HepG2 (cell line): ENCODE data around the gene ZBTB18. TPM values are rescaled to one million over a fixed set of nuclear protein-coding genes. Genes with fewer than 3 reads are reported as not detected.

Experiments used
- ATAC-seq: fragments of 200-7000 bp; cut with Tn5 transposase; 3 replicates; pipeline ENCODE4 v1.9.1; 2020; ENCODE audit warnings: mild to moderate bottlenecking, moderate library complexity
- BruUV-seq: library from RNA; stranded (reverse); fragments of 400-500 nt; replicated peaks from 2 replicates; lab custom pipeline; 2021; lab: Mats Ljungman, UMichigan
- CTCF ChIA-PET: fragments of 300-600 bp; formaldehyde crosslinking; extraction: SDS; loops from one replicate; lab custom pipeline; 2021; ENCODE audit warnings: low total read pairs, inconsistent platforms, low intra/inter-chr PET ratio; lab: Yijun Ruan, JAX
- POLR2A ChIA-PET: fragments of 350-600 bp; sonication (Branson Sonifier 250); formaldehyde crosslinking; loops from one replicate; lab custom pipeline; 2020; ENCODE audit warnings: antibody characterized with exemption, inconsistent platforms; lab: Yijun Ruan, JAX
- DNase-seq: peaks from one replicate; pipeline ENCODE4 v3.0.0-alpha.2; 2015; ENCODE audit warnings: low spot score
- FAIRE-seq: peaks from 3 replicates; lab custom pipeline; 2011; peaks lifted over from hg19 to GRCh38; lab: Jason Lieb, UNC
- H2AFZ ChIP-seq: one replicate; pipeline ENCODE4 v1.6.1; 2011; ENCODE audit warnings: low read length, inconsistent platforms
- H3K27ac ChIP-seq: fragments of 300-600 bp; 3 replicates; pipeline ENCODE4 v1.8.0; 2011; ENCODE audit warnings: mixed run types, mild to moderate bottlenecking, mixed read lengths, low read length, inconsistent platforms; ENCODE audit not compliant: insufficient read depth; ENCODE audit errors: extremely low read length
- H3K27me3 ChIP-seq, 2 experiments: fragments of 200-600 bp in 1 of 2; 2 replicates in 1 of 2; 3 replicates in 1 of 2; pipeline versions ENCODE4 v1.6.0 to v1.8.0; 2011; ENCODE audit warnings: low read length in 2 of 2, mild to moderate bottlenecking in 2 of 2, moderate library complexity in 2 of 2, inconsistent platforms in 1 of 2; ENCODE audit not compliant: insufficient read depth in 2 of 2, control insufficient read depth in 1 of 2
- H3K36me3 ChIP-seq, 2 experiments: fragments of 200-600 bp in 1 of 2; replicated peaks in 1 of 2; 2 replicates in 1 of 2; 3 replicates in 1 of 2; pipeline versions ENCODE4 v1.5.1 to v1.8.0; 2011; ENCODE audit warnings: low read length in 2 of 2, inconsistent platforms in 1 of 2; ENCODE audit not compliant: insufficient read depth in 2 of 2, control insufficient read depth in 1 of 2
- H3K4me1 ChIP-seq: 2 replicates; pipeline ENCODE4 v1.5.1; 2012; ENCODE audit warnings: low read length, inconsistent platforms; ENCODE audit not compliant: insufficient read depth
- H3K4me2 ChIP-seq: 2 replicates; pipeline ENCODE4 v1.6.0; 2011; ENCODE audit warnings: low read depth, low read length, inconsistent platforms
- H3K4me3 ChIP-seq, 3 experiments: fragments of 200-600 bp in 1 of 3; sonication (generic), shearing (Covaris generic) in 1 of 3; replicated peaks in 1 of 3; 2 replicates each; pipeline ENCODE4 v1.5.1; 2011 to 2016; ENCODE audit warnings: low read length in 3 of 3, inconsistent platforms in 2 of 3, low read depth in 2 of 3, mild to moderate bottlenecking in 2 of 3, control low read depth in 1 of 3, mixed read lengths in 1 of 3; ENCODE audit not compliant: insufficient read depth in 1 of 3
- H3K79me2 ChIP-seq: one replicate; pipeline ENCODE4 v1.6.1; 2011; ENCODE audit warnings: low read length, inconsistent platforms; ENCODE audit not compliant: insufficient read depth
- H3K9ac ChIP-seq: 2 replicates; pipeline ENCODE4 v1.6.0; 2011; ENCODE audit warnings: mild to moderate bottlenecking, low read depth, low read length, inconsistent platforms; ENCODE audit not compliant: insufficient read depth
- H3K9me3 ChIP-seq: 2 replicates; pipeline ENCODE4 v1.5.1; 2012; ENCODE audit warnings: mild to moderate bottlenecking, low read length
- H4K20me1 ChIP-seq: 2 replicates; pipeline ENCODE4 v1.6.0; 2011; ENCODE audit warnings: inconsistent platforms, mild to moderate bottlenecking, low read length, moderate library complexity; ENCODE audit not compliant: insufficient read depth
- ASH2L ChIP-seq: fragments of 300-600, 200-600 bp; sonication (generic); IDR thresholded peaks from 2 replicates; pipeline ENCODE4 v1.7.0; 2017; ENCODE audit warnings: low read depth, mild to moderate bottlenecking, moderate library complexity, mixed read lengths, low read length; ENCODE audit not compliant: insufficient read length
- FOXK1 ChIP-seq: sonication (generic); formaldehyde crosslinking; IDR thresholded peaks from 2 replicates; pipeline ENCODE4 v1.4.0; 2020; ENCODE audit warnings: low read depth, missing genetic modification reagents, borderline replicate concordance
- HNRNPK ChIP-seq: fragments of 200-400 bp; formaldehyde crosslinking; IDR thresholded peaks from 2 replicates; pipeline ENCODE4 v1.6.1; 2018; ENCODE audit warnings: low read length, low read depth, moderate library complexity, mild to moderate bottlenecking; ENCODE audit not compliant: poor library complexity, severe bottlenecking
- TOE1 ChIP-seq: sonication (generic); formaldehyde crosslinking; IDR thresholded peaks from 2 replicates; pipeline ENCODE4 v1.4.0; 2020; ENCODE audit warnings: mild to moderate bottlenecking, missing genetic modification reagents
- ZNF577 ChIP-seq: sonication (generic); formaldehyde crosslinking; IDR thresholded peaks from 2 replicates; pipeline ENCODE4 v1.4.0; 2020; ENCODE audit warnings: mild to moderate bottlenecking, low read depth, missing genetic modification reagents, borderline replicate concordance
- ZNF782 ChIP-seq: sonication (generic); formaldehyde crosslinking; IDR thresholded peaks from 2 replicates; pipeline ENCODE4 v1.4.0; 2020; ENCODE audit warnings: missing genetic modification reagents, mild to moderate bottlenecking, borderline replicate concordance
- WGBS: methylation state at CpG from one replicate; pipeline ENCODE4 v1.1.6; 2017; ENCODE audit warnings: low lambda C conversion rate; 5-methylcytosine and 5-hydroxymethylcytosine counted together
- in situ Hi-C: cut with HindIII; loops from 2 replicates; pipeline ENCODE4 v1.10.0; 2017; ENCODE audit warnings: low pct_unique_long_range_greater_than_20kb; ENCODE audit not compliant: extremely low pct_ligation_motif_present
- intact Hi-C: fragments of 100-400 bp; cut with micrococcal nuclease; formaldehyde crosslinking; loops from one replicate; pipeline ENCODE4 v1.10.0; 2022; ENCODE audit not compliant: unreplicated experiment
- polyA plus RNA-seq, 8 experiments: library from polyadenylated mRNA; depleted of rRNA in 3 of 8; stranded (reverse) in 7 of 8; unstranded in 1 of 8; fragments of >200 nt; fragmentation: Illumina TruSeq in 4 of 8; extraction: Trizol in 4 of 8; gene quantifications; 2 replicates each; pipeline versions ENCODE4 v1.2.1 to v1.2.3, GENCODE V29; 2011 to 2016; ENCODE audit warnings: low read depth in 4 of 8, missing spikeins in 1 of 8, mixed read lengths in 1 of 8; ENCODE audit not compliant: insufficient read depth in 1 of 8
- total RNA-seq, 5 experiments: library from RNA; depleted of rRNA; stranded (reverse); fragments of >200 nt; fragmentation: Illumina TruSeq; extraction: Trizol; gene quantifications; 2 replicates each; pipeline ENCODE4 v1.2.3, GENCODE V29; 2016; ENCODE audit warnings: low read depth in 1 of 5
- TF ChIP-seq, protein P1 (sequence below): sonication (generic); formaldehyde crosslinking; IDR thresholded peaks from 2 replicates; pipeline ENCODE4 v1.5.0; 2020; ENCODE audit warnings: mild to moderate bottlenecking, low read depth, missing genetic modification reagents, borderline replicate concordance
- TF ChIP-seq, protein P2 (sequence below): sonication (generic); formaldehyde crosslinking; IDR thresholded peaks from 2 replicates; pipeline ENCODE4 v1.5.0; 2020; ENCODE audit warnings: mild to moderate bottlenecking, missing genetic modification reagents

The ZBTB18 gene
- total and polyA plus RNA-seq, 2 of the 13 experiments (the other 11 are each of a cell fraction or from before 2014, with no cell fraction given) = 3.1 to 4.3 TPM

DNA sequence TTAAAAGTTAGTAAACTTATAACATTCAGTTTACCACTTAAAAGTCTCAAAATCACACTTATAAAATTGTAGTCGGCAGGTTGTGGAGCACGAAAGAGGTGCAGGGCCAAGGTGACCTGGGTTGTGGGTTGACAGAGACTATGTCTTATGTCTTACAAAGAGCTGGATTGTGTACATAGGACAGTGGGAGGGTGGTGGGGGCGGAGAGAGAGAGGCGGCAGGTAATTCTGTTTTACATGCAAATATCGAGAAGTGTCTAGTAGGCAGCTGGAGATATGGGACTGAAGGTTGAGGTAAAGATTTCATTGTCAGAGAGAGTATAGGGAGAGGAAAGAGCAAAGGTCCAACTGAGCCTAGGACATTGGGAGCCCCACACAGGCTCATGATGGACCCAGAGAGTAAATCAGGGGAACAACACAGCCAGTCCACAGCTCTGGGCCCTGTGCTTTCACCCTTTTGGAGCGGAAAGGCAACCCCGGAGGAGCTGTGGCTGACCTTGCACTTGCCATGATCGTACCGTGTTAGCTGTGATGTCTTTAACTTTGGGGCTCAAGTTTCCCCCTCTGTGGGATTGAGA is 28.1 kb upstream of the ZBTB18 start:
- H3K4me2 ChIP-seq = no peak overlapping the region
- DNase-seq (no peak), FAIRE-seq (no peak), ATAC-seq (no peak)
- BruUV-seq = no TSS peak
- H3K79me2 ChIP-seq = no peaks in the 10 kb centered on the region
- no peak overlapping the region for H3K27ac ChIP-seq
- no peak overlapping the region for H3K4me3 ChIP-seq
- TF ChIP-seq ASH2L = no peak
- TF ChIP-seq TOE1 (CRISPR knock-in tag) = no peak
- TF ChIP-seq ZNF577 (CRISPR knock-in tag) = no peak
- TF ChIP-seq HNRNPK = no peak
- TF ChIP-seq FOXK1 (CRISPR knock-in tag) = no peak
- no peaks in the 10 kb centered on the region for H3K36me3 ChIP-seq
- no peak overlapping the region for H2AFZ ChIP-seq
- intact Hi-C loops = no loop called here
- H4K20me1 ChIP-seq = no peaks in the 10 kb centered on the region
- in situ Hi-C loops = no loop called here
- WGBS = 21% methylated on average over 9 of the region's 9 CpGs
- H3K9ac ChIP-seq = no peak overlapping the region
- H3K27me3 ChIP-seq = peaks cover 0 to 37% of the 10 kb centered on the region in 2 experiments
- ChIA-PET CTCF (no interaction called here), POLR2A (no interaction called here)
- peaks cover 8% of the 10 kb centered on the region for H3K4me1 ChIP-seq
- no peaks in the 10 kb centered on the region for H3K9me3 ChIP-seq

DNA sequence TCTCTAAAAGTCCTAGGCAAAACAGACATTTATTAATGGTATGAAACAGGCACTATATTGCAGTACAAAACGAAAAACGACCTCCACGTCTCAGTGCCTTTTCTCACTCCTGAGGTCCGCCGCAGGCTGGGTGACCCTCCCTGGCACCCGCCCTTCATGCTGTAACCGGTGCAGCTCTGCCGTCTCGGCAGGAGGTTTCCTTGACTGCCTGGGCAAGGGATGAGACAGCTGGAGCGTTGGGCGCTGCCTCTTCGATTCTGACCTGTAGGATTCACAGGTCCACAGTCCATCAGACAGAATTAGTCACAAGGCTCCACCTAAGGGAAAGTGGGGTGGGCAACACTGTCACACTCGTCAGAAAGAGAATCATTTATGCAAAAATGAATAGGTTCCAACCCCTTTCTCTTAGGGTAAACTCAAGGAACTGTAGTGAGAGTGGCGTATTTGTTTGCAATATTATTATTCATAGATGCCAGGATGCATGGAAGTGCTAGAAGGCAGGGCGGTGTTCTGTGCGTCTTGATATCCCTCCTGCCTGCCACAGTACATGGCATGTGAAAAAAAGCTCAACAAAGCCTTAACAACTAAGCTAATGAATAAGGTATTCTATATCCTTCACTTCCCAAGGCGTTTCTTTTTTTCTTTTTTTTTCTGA is 23.5 kb upstream of the ZBTB18 start:
- no peaks in the 10 kb centered on the region for H3K9me3 ChIP-seq
- H3K9ac ChIP-seq = no peak overlapping the region
- no peak overlapping the region for H3K4me2 ChIP-seq
- no peak for FAIRE-seq
- no peaks in the 10 kb centered on the region for H4K20me1 ChIP-seq
- in situ Hi-C loops (no loop called here), intact Hi-C loops (no loop called here)
- H3K27ac ChIP-seq = no peak overlapping the region
- no peak for ATAC-seq
- ChIA-PET CTCF (no interaction called here), POLR2A (no interaction called here)
- no peaks in the 10 kb centered on the region for H3K36me3 ChIP-seq
- DNase-seq = no peak
- peaks cover 8% of the 10 kb centered on the region for H3K4me1 ChIP-seq
- H3K4me3 ChIP-seq = no peak overlapping the region
- no peaks in the 10 kb centered on the region for H3K79me2 ChIP-seq
- H3K27me3 ChIP-seq = peaks cover 0 to 45% of the 10 kb centered on the region in 2 experiments; a peak in 3 of 5 replicates
- no TSS peak for BruUV-seq
- TF ChIP-seq, protein P1, sequence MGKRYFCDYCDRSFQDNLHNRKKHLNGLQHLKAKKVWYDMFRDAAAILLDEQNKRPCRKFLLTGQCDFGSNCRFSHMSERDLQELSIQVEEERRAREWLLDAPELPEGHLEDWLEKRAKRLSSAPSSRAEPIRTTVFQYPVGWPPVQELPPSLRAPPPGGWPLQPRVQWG (CRISPR knock-in tag) = no peak
- TF ChIP-seq, protein P2, sequence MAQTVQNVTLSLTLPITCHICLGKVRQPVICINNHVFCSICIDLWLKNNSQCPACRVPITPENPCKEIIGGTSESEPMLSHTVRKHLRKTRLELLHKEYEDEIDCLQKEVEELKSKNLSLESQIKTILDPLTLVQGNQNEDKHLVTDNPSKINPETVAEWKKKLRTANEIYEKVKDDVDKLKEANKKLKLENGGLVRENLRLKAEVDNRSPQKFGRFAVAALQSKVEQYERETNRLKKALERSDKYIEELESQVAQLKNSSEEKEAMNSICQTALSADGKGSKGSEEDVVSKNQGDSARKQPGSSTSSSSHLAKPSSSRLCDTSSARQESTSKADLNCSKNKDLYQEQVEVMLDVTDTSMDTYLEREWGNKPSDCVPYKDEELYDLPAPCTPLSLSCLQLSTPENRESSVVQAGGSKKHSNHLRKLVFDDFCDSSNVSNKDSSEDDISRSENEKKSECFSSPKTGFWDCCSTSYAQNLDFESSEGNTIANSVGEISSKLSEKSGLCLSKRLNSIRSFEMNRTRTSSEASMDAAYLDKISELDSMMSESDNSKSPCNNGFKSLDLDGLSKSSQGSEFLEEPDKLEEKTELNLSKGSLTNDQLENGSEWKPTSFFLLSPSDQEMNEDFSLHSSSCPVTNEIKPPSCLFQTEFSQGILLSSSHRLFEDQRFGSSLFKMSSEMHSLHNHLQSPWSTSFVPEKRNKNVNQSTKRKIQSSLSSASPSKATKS (CRISPR knock-in tag) = no peak
- no peak for TF ChIP-seq ZNF782 (CRISPR knock-in tag)
- H2AFZ ChIP-seq = no peak overlapping the region
- WGBS = 40% methylated on average over 11 of the region's 17 CpGs
